GM19395 (cell line): Measurements from ENCODE around the gene SLAMF6.
A peak's percentile ranks its signal among the peaks of the same experiment; 100 is the strongest.

ENCODE experiments used
- ATAC-seq: cut with Tn5 transposase; IDR thresholded peaks from one replicate; pipeline ENCODE4 v1.9.1; 2021; ENCODE audit warnings: mild to moderate bottlenecking, moderate library complexity; ENCODE audit not compliant: unreplicated experiment

The SLAMF6 gene

DNA sequence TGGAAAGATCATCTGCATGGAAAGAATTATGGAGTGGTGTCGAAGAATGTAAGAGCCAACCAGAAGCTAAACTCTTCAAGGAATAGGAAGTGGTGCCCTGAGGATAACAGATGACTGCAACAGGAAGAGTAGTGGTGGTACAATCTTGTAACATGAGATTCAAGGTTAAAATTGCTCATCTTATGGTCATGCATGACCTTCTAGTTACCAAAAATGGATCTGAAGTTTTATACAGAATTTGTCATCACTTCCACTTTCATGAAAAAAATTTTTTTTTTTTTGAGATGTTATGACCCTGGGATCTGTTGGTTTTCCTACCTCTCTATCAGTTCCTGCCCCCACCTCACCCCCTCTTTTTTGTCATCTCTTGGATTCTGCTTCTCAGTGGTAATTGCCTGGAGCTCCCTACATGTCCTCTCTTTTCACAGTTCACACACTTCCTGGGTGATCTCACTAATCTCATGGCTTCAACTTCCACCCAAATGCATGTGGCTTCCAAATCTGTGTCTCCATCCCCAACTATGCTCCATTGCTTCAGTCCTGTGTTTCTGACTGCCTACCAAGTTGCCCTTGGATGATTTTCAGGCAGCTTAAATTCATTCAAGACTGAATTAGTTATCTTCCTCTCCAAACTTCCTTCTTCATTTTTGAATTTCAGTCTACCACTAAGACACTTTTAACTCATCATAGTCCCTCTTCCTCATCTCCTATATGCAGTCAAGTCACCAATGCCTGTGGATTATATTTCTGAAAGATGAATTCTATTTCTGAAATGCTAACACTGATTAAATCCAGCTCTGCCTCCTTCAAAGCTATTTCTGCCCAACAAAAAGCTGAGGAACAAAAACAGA lies 48.4 kb downstream of the SLAMF6 start:
- no peak for ATAC-seq

DNA sequence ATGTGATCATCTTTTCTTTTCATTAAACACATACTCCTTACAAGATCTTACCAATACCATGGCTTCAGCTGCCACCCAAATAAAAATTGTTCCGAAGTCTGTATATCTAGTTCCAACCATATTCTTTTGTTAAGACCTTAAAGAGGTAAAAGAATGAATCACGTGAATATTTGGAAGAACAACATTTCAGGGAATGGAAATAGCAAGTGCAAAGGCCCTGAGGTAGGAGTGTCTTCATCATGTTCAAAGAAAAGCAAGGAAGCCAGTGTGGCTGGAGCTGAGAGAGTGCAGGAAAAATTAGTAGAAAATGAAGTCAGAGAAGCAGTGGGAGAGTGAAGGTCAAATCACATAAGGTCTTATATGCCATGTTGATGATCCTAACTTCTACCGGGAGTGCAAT lies 50.9 kb downstream of the SLAMF6 start:
- ATAC-seq = no peak

DNA sequence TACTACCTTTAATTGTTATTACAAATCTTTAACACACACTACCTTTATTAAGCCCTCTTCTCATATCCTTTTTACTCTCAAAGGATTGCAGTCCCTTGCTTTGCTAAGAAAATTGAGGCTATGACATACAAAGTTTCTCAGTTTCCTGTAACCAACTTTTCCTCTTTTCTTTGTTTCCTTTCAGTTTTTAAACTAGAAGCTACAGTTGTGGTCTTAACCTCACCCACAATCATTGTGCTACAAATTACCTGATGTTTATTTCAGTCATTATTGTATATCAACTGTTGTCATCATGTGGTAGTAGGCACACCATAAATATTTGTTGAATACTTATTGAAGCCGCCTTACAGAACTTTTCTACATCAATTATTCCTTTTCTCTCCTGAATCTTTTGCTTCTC lies 51.8 kb downstream of the SLAMF6 start:
- ATAC-seq = no peak

DNA sequence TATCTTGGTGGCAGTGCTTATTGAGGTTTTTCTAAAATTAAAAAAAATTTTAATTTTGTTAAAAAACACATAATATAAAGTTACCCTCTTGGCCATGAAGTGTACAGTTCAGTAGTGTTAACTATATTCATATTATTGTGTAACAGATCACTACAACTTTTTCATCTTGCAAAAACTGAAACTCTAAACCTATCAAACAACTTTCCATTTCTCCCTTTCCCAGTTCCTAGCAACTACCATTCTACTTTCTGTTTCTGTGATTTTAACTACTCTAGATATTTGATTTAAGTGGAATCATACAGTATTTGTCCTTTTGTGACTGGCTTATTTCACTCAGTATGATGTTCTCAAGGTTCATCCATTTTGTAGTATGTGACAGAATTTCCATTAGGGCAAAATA lies 55.5 kb downstream of the SLAMF6 start:
- no peak for ATAC-seq

DNA sequence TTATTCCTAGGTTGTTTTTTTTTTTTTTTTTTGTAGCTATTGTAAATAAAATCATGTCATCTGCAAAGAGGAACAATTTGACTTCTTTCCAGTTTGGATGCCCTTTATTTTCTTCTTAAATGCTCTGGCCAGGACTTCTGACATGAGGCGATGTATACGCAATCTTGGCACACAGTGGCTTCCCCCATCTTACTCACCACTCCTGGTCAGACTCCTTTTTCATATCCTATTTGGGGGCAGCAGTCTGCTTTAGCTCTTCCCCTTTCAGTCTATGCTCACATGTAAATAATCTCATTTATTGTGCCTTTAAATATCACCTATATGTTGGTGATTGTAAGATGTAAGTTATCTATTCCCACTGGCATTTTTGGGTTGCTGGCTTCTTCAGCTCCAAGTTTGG lies 56.1 kb downstream of the SLAMF6 start:
- ATAC-seq = no peak

DNA sequence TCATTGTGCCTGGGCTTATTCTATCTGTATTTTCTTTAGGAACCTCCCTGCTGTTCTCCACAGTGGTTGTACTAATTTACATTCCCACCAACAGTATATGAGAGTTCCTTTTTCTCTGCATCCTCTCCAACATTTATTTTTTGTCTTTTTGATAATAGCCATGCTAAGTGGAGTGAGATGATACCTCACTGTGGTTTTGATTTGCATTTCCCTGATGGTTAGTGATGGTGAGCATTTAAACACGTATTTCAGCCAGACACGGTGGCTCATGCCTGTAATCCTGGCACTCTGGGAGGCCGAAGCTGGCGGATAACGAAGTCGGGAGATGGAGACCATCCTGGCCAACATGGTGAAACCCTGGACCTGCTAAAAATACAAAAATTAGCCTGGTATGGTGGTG lies 57.9 kb downstream of the SLAMF6 start:
- no peak for ATAC-seq

DNA sequence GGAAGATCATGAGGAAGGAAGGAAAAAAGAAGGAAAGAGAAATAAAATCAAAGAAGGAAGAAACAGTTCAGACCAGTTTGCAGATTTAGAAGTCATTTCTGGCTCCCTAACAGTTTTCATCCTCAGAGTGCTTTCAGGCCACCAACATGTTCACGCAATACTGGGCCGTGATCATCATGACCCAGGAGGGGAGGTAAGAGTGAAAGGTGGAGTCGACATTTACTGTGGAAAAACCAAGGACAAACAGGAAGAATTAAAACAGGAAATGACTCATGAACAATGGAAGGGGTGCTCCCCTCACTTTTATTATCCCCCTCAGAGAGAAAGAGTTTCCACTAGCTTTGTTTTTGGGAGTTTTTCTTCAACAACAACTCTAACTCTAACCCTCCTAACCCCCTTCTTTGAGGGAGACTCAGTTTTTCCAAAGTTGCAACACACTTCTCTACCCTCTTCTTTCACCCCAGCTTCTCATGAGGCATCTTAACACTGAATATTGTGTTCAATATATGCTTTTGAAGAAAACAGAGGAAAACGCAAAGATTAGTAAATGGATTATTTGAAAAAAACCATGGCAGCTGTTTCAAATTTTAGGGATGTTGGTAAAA lies 62.3 kb downstream of the SLAMF6 start:
- no peak for ATAC-seq

DNA sequence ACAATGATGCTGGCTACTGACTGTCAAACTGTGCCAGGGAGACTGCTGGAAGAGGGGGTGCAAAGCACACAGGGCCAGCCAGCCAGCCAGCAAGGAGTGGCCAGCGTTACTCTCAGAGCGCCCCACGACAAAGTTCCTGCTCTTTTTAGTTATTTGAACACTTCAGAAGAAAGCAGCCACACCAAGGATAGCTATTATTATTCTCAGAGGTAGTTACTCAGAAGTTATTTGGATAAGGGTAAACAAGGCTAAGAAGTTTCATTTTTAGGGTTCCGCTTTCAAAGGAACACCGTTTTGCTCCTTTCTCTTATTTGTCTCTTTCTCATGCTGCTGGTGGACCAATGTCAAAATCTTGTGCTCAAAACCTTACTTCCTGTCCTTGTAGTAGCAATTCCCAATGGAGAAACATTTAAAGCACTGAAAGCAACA lies 62.8 kb downstream of the SLAMF6 start:
- ATAC-seq = no peak

DNA sequence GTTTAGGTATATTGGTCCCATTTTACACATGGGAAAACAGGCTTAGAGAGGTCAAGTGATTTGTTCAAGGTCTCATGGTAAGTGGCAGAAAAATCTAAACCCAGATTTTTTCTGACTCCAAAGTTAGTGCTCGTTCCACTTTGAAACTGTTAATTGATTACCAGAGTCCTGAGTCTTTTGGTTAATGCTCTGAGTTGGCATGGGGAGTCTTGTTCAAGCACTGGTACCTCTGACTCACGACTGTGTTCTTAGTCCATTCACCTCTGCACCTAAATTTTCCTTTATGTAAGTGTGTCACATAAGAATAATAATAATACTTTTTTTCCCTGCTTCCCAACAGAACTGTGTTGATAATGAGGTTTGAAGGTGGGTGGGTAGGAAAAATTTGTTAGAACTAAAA lies 63.4 kb downstream of the SLAMF6 start:
- no peak for ATAC-seq

DNA sequence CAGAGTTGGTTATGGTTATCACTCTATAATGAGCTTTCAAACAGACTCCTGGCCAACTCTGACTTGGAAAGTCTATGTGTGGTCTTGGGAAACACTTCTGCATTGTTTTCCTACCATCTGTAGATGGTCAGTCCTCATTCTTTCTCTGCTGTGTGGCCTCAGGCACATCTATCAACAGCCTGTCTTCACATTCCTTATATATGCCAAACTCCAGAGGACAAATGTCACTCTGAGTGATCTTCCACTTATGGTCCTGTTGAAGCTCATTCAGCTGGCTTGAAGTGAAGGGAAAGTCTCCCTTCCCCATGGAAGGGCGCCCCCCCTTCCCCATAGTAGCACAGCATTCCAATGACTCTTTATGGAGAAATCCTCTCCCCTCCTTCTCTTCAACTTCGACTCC lies 64.0 kb downstream of the SLAMF6 start:
- no peak for ATAC-seq

DNA sequence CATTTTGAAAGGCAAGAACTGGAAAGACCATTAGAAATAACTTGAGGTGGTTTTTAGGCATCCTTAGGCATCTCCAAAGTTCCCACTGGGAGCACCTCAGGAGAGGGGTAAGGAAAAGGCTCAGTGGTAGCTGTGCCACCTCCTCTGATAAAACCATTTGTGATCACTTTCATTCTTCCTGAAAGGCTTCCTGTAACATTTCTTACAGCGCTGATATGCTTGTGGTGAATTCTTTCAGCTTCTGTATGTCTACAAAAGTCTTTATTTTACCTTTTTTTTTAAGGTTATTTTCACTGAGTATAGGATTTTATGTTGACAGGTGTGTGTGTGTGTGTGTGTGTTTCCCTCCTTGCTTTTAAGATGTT lies 67.9 kb downstream of the SLAMF6 start:
- ATAC-seq = no peak

DNA sequence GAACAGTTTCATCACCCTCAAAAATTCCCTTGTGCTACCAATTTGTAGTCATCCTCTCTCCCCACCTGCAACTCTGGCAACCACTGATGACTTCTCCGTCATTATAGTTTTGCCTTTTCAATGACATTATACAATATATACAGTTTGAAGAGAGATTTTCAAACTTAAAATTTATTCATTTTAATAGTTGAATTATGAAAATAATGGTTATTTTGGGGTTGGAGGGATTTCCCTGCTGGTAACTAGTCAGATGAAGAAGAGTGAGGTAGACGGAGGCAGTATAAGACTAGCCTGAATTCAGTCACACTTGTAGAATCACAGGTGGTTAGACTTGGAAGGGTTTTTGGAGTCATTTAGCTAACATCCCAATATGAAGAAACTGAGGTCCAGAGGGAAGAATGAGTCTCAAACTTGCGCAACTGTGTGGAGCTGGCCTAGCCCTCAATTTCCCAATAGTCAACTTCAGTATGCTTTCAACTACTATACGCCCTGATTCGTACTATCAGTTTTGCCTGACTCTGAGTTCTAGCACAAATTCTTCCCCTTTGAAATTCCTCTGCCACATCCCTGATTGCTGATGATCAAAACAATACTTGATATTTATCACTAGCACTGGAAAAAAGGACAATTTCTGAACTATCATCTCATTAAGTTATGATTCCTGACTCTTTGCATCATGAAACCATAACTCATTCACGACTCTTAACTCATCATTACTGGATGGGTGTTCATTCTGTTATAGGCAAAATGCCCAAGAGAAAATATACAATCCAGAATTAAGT lies 68.5 kb downstream of the SLAMF6 start:
- ATAC-seq = no peak

DNA sequence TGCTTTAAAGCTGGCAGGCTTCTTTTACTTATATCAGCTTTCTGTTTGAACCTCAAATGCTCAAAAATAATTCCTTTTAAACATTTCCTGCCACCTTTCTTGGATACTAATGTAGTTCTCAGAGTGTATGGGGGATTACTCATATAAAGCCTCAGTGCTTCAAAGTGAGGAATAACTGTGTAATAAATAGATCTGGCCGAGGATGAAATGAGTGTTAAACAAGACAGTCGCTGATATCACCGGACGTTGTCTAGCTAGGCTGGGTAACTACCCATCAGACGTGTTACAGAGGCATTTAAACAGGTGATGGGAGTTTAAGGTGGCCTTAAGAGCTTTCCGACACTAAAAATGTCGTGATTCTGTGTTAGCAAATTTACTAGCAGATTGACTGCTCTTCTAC lies 69.6 kb downstream of the SLAMF6 start:
- ATAC-seq = peak; percentile 55

DNA sequence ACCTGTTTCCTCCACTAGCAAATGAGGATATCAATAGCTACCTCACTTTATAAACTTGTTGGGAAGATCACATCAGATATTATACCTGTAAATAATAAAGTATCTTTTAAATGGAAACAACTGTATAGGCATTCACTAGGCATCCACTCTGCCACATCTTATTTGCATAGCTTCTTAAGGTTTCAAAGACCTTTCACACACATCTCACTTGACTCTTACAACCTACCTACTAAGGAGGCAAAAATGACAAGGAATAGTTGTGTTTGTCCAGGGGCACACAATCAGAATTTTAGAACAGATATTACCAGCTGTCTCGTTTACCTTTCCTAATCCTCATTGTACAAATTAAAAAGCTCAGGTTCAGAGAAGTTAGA lies 71.2 kb downstream of the SLAMF6 start:
- peak; percentile 40 for ATAC-seq

DNA sequence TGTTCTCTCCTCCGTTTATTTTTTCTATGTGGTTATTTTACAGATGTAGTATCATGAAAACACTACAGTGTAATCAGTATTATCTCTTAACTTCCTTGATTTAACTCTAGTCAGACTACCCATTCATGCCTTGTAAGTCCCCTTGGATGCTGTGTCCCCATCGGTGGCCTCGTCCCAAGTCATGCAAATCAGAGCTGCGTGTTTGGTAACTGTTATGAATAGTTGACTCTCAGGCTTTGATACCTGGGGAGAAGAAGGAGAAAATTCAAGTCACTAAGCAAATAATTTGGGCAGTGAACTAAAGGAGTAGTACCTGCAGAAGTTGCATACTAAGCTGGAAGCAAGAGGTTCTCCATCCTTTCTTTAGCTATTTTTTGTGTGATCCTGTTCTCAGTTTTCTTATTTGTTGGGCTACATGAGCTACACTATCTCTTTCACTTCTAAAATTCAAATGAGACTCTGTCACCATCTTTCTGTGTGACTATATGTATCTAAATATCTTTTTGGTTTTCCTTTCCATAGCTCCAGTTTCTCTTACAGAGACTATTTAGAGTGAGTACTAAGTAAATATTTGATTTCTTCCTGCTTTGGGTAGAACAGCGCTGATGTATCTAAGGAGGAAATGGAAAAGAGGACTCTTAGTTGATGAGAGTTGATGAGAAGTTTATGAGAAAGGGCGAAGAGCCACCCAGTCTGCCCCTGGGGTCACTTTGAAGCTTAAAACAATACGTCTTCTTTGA lies 71.8 kb downstream of the SLAMF6 start:
- ATAC-seq = peak; percentile 65

DNA sequence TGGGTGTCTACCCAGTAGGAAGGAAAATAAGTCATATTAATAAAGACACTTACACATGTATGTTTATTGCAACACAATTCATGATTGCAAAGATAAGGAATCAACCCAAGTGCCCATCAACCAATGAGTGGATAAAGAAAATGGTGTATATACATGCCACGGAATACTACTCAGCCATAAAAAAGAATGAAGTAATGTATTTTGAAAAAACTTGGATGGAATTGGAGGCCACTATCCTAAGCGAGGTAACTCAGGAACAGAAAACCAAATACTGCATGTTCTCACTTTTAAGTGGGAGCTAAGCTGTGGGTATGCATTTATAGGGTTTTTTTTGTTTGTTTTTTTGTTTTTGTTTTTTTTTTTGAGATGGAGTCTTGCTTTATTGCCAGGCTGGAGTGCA lies 73.6 kb downstream of the SLAMF6 start:
- no peak for ATAC-seq

DNA sequence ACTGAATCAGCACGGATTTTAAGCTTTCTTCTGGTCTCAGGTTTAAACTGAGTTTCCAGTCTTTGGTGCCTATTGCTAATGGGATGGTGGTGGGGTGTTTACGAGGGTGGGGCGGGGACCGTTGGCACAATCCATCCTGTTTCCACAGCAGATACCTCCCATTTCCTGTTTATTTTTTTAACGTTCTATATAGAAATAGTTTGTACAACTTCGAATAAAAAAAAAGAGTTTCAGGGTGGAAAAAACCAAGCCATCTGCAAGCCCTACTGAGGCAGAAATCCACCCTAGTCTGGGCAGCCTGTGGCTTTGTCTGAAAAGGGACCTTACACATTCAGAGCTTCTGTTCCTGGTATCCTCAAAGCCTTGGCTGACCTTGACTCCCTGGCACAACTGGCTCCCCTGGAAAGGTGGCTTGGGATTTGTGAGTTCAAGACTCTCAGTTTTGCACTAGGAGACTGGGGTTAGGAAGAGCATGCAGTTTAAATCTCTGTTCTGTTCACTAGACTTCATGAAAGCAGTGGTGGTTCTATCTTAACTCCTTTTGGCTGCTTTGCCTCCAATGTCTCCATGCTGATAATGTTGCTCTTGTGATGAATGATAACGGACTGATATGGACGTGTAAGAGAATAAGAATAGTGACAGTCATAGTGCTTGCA lies 76.0 kb downstream of the SLAMF6 start:
- ATAC-seq = no peak

DNA sequence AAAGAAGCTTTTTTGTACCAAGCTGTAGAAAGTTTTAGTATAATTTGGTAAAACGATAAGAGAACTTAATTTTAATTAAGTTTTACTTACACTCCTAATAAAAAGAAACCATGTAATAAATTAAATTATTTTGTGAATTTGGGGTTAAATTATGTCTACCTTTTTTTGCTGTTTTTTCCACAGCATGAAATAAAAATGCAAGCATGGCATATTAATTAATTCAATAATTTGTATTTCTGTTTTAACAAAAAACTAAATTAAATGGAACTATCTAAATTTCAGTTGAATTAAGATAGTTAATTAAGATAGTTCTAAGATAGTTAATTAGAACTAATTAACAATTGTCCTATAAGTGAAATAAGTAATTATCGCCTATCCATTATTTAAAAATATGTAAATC lies 83.3 kb downstream of the SLAMF6 start:
- ATAC-seq = no peak

DNA sequence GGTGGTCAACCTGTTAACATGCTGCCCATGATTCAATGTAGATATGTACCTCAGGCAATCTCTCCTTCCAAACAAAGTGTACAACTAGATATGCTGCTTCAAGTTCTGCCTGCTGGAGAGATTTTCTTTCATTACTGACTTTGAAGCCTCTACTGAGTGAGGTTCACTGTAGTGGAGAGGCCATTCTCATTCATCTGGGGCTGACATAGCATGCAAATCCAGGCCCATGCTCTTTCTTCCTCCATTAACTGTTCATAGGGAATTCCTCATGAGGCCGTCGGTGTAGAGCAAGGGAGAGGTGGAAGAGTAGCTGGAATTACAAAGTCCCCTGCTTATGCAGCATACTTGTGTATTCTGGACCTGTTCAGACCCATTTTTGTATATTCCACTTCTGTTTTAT lies 84.1 kb downstream of the SLAMF6 start:
- no peak for ATAC-seq

DNA sequence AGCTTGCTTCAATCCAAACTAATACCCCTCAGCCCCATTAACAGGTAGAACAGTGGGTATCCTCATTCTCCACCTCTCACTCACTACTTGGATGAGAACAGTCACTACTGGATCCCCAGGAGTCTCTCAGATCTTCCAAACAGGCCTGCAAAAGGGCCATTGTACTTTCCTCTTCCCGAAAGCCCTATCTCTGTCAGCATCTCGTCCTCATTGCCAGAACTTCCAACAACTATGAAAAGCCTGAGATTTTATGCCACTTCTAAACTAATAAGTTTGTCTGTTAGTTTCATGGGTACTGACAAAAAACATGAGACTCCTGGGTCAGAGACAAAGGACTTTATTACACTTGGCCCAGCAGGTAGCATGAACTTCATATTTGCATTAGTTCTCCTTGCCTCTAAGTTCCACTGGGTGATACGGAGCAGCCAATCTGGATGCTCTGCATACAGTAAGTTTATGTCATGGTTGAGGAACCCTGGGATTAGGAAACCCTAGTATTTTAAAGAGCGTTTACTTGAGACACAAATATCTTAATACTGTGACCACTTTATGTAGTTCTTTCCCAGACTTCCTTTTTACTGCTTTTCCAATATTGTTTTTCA lies 84.6 kb downstream of the SLAMF6 start:
- ATAC-seq = peak; percentile 23
